Measurements from ENCODE around the gene PCDH9.

GRCh38 chr13:66927562-66927961 is 302.6 kb downstream of the PCDH9 start:
- TF ChIP-seq TCF12 (IDR thresholded peaks at IDR 0.05) (no peak), CHD2 (IDR thresholded peaks at IDR 0.05; ENCODE audit: low read length, partially characterized antibody) (no peak), TEAD4 (IDR thresholded peaks at IDR 0.05; ENCODE audit: borderline replicate concordance, insufficient read depth) (no peak), TAF1 (IDR thresholded peaks at IDR 0.05; ENCODE audit: borderline replicate concordance, low read depth, low read length) (no peak), EP300 (IDR thresholded peaks at IDR 0.05; ENCODE audit: borderline replicate concordance in 1 of 2, low read depth in 1 of 2, low read length in 1 of 2) (no peak), REST (IDR thresholded peaks at IDR 0.05; ENCODE audit: low read depth, low read length) (no peak), POLR2AphosphoS5 (IDR thresholded peaks at IDR 0.05; ENCODE audit: low read depth, low read length) (no peak), USF2 (IDR thresholded peaks at IDR 0.05; ENCODE audit: borderline replicate concordance, low read depth, low read length) (no peak), GABPA (IDR thresholded peaks at IDR 0.05; ENCODE audit: low read depth) (no peak)
- TF ChIP-seq, protein P1, sequence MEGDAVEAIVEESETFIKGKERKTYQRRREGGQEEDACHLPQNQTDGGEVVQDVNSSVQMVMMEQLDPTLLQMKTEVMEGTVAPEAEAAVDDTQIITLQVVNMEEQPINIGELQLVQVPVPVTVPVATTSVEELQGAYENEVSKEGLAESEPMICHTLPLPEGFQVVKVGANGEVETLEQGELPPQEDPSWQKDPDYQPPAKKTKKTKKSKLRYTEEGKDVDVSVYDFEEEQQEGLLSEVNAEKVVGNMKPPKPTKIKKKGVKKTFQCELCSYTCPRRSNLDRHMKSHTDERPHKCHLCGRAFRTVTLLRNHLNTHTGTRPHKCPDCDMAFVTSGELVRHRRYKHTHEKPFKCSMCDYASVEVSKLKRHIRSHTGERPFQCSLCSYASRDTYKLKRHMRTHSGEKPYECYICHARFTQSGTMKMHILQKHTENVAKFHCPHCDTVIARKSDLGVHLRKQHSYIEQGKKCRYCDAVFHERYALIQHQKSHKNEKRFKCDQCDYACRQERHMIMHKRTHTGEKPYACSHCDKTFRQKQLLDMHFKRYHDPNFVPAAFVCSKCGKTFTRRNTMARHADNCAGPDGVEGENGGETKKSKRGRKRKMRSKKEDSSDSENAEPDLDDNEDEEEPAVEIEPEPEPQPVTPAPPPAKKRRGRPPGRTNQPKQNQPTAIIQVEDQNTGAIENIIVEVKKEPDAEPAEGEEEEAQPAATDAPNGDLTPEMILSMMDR (IDR thresholded peaks at IDR 0.05): no peak

Data from SK-N-SH (cell line).